Fibroblast of skin of back (primary cell): Measurements from ENCODE around the gene HSPA14.
"Not testable (repeated sequence)": the region's sequence is repeated elsewhere in the genome, so short reads cannot be mapped to it uniquely, and the experiment has no call there.

Experiments used
- DNase-seq: peaks from one replicate; pipeline ENCODE4 v3.0.0-alpha.2; 2013

Gene HSPA14

GRCh38 chr10:14891151-14891550 lies 53.0 kb downstream of the HSPA14 start:
- no peak for DNase-seq

- DNase-seq, result peak; percentile 40
Measured at GRCh38 chr10:14904316-14904732, 66.2 kb downstream of the HSPA14 start.

DNA sequence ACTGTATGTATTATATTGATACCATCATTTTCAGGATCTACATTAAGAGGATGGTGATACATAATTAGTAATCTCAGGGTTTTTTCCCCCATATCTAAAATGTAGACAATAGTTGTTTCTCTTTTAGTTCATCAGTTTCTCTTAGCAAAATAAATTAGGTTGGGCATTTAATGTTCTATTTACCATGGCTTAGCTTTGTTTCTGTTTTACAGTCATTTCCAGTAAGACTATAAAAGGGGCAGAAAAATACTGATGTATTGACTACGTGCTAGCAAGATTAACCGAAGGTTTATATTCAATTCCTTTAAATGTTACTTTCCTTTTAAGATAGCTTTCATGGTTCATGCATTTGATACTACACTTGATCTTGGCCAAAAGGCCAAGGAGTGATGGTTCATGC lies 66.8 kb downstream of the HSPA14 start:
- no peak for DNase-seq

- DNase-seq, result no peak
Measured at GRCh38 chr10:14905890-14906289, 67.8 kb downstream of the HSPA14 start.

DNA sequence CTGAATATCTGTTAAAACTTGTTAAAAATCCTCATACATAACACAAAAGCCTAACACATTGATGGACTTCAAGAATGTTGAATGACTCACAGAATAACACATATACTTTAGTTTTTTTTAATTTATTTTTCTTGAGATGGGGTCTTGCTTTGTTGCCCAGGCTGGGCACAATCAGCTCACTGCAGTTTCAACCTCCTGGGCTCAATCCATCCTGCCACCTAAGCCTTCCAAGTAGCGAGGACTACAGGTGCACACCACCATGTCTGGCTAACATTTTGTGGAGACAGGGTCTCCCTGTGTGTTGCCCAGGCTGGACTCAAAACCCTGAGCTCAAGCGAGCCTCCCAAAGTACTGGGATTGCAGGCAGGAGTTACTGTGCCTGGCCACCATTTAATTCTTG lies 68.7 kb downstream of the HSPA14 start:
- DNase-seq, result no peak

DNA sequence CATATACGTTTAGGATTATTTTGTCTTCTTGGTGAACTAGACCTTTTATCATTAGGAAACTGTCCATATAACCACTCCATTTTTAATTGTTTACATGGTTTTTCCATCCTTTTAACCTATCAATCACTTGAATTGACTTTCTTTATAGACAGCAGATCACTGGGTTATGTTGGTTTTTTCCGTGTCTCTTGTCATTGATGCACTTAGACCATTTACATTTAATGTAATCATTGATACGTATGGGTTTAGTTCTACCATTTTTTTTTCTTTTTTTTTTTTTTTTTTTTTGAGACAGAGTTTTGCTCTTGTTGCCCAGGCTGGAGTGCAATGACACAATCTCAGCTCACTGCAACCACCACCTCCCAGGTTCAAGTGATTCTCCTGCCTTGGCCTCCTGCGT lies 69.5 kb downstream of the HSPA14 start:
- not testable (repeated sequence) for DNase-seq

DNA sequence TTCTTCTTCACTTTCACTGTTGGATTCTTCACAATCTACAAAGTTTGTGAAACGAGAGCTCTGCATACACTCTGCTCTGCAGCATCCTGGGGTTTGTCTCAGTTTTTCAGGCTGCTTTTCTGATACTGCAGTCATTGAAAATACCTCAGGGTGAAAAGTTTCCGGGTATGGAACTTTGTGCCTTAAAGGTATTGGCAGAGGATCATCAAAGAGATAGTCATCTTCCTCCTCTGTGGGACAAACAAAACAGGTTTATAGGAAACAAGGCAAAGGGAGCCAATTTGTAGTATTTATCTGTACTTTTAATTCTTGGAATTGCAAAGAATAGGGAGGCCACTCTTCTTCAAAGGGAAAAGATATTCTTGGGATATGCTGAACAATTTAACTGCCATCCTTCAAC lies 71.0 kb downstream of the HSPA14 start:
- DNase-seq, result no peak

DNA sequence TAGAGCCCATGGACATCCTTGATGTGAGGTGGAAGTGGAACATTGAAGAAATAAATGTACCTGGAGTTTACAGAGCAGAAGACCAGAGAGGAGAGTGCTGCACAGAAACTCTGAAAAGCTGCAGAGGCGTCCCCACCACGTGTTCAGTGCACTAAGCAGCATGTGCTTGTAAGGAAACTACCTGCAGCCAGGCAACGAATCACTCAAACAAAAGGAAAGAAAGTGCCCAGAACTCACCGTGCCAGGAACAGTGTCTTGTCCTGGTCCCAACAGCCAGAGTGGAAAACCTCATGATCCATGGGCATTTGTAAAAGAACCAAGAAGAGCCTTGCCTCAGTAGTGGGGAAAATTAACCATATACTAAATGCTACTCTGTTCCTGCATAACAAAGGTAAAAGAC lies 72.8 kb downstream of the HSPA14 start:
- no peak for DNase-seq

DNA sequence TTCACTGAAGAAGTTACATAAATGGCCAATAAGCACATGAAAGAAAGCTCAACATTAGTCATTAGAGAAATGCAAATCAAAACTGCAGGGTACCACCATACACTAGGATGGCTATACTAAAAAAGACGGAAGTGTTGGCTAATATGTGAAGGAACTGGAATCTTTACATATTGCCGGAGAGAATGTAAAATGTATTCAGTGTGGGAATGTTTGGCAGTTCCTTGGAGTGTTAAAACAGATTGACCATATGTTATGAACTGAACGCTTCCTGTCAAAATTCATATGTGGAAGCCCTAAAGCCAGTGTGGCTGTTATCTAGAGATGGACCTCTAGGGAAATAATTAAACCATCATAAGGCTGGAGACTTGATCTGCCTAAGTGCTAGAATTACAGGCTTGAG lies 73.7 kb downstream of the HSPA14 start:
- DNase-seq, result no peak

GRCh38 chr10:14916600-14916999 lies 78.5 kb downstream of the HSPA14 start:
- no peak for DNase-seq

- no peak for DNase-seq
Measured at GRCh38 chr10:14917827-14918226, 79.7 kb downstream of the HSPA14 start.

- DNase-seq, result no peak
Measured at GRCh38 chr10:14918964-14919363, 80.9 kb downstream of the HSPA14 start.
